ENCODE measurements around the gene TMEM150A. TPM values are rescaled to one million over a fixed set of nuclear protein-coding genes. Genes with fewer than 3 reads are reported as not detected.

Gene TMEM150A
- total and polyA plus RNA-seq, 9 donors: 7.0 to 27.1 (median 17.8) TPM

GRCh38 chr2:85549826-85550225 lies 52.7 kb downstream of the TMEM150A start:
- intact Hi-C loops (cut with DNase I): loop anchor here in 2 of 4 donors (5.0 to 10.0 kb wide), 2 partner anchors 128 to 415 kb away; partner anchors contain the start of gene TCF7L1 (in 1 of the 2)
- no peaks in the 10 kb centered on the region for H3K36me3 ChIP-seq
- DNase-seq: no peak

DNA sequence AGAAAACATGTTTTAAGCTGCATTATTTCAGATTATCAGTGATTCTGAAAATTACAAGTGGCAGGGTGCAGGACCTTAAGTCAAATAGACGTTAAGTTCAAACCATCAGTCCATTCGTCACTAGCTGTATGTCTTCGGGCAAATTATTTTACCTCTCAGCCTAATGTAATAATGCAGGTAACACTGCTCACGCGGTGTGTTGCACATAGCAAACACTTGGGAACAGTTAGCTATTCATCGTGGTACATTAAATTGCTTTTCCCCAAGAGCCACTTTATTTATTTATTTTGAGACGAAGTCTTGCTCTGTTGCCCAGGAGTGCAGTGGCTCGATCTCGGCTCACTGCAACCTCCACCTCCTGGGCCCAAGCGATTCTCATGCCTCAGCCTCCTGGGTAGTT lies 53.4 kb downstream of the TMEM150A start:
- no peaks in the 10 kb centered on the region for H3K27me3 ChIP-seq
- 85 to 90% (median 89%) methylated on average over 10 of the region's 10 CpGs for WGBS, 3 donors
- H3K36me3 ChIP-seq: no peaks in the 10 kb centered on the region
- no peak overlapping the region for H3K27ac ChIP-seq
- TF ChIP-seq, protein P1, sequence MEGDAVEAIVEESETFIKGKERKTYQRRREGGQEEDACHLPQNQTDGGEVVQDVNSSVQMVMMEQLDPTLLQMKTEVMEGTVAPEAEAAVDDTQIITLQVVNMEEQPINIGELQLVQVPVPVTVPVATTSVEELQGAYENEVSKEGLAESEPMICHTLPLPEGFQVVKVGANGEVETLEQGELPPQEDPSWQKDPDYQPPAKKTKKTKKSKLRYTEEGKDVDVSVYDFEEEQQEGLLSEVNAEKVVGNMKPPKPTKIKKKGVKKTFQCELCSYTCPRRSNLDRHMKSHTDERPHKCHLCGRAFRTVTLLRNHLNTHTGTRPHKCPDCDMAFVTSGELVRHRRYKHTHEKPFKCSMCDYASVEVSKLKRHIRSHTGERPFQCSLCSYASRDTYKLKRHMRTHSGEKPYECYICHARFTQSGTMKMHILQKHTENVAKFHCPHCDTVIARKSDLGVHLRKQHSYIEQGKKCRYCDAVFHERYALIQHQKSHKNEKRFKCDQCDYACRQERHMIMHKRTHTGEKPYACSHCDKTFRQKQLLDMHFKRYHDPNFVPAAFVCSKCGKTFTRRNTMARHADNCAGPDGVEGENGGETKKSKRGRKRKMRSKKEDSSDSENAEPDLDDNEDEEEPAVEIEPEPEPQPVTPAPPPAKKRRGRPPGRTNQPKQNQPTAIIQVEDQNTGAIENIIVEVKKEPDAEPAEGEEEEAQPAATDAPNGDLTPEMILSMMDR (IDR thresholded peaks at IDR 0.05): no peak
- TF ChIP-seq EP300 (IDR thresholded peaks at IDR 0.05) (no peak), POLR2A (IDR thresholded peaks at IDR 0.05) (no peak)
- no peaks in the 10 kb centered on the region for H3K9me3 ChIP-seq
- H3K4me1 ChIP-seq (ENCODE audit: insufficient read depth): no peaks in the 10 kb centered on the region
- H3K4me3 ChIP-seq: no peak overlapping the region
- intact Hi-C loops (cut with DNase I): no loop called here
- DNase-seq: no peak

More at GRCh38 chr2:85549826-85550225, 52.7 kb downstream of the TMEM150A start:
- WGBS, 3 donors: 32 to 50% (median 39%) methylated on average over 4 of the region's 4 CpGs
- Histone ChIP-seq H3K4me3 (no peak overlapping the region), H3K9me3 (no peaks in the 10 kb centered on the region), H3K4me1 (ENCODE audit: insufficient read depth) (no peaks in the 10 kb centered on the region), H3K27me3 (no peaks in the 10 kb centered on the region), H3K27ac (no peak overlapping the region)
- TF ChIP-seq POLR2A (IDR thresholded peaks at IDR 0.05): no peak
- TF ChIP-seq, protein P1 (IDR thresholded peaks at IDR 0.05): no peak
- no peak for TF ChIP-seq EP300 (IDR thresholded peaks at IDR 0.05)

DNA sequence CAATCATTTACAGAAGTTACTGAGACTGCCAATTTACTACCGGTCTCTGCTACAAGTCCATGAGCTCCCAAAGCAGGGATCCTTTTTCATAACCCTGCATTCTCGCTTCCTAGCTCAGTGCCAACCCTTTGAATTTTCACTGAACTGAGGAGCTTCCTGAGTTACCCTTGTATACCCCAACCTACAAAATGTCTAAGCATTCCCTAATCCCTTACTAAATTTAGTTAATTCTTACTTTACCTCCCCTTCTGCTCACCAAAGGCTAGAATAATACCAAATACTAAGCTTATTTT lies 53.9 kb downstream of the TMEM150A start:
- no peaks in the 10 kb centered on the region for H3K36me3 ChIP-seq
- no peak for DNase-seq
- H3K27ac ChIP-seq: no peak overlapping the region
- no peak overlapping the region for H3K4me3 ChIP-seq
- intact Hi-C loops (cut with DNase I): no loop called here
- H3K4me1 ChIP-seq (ENCODE audit: insufficient read depth): no peaks in the 10 kb centered on the region
- no peaks in the 10 kb centered on the region for H3K9me3 ChIP-seq
- 38 to 50% (median 47%) methylated on average over 2 of the region's 2 CpGs for WGBS, 3 donors
- no peaks in the 10 kb centered on the region for H3K27me3 ChIP-seq
- TF ChIP-seq, protein P1 (IDR thresholded peaks at IDR 0.05): no peak
- TF ChIP-seq EP300 (IDR thresholded peaks at IDR 0.05) (no peak), POLR2A (IDR thresholded peaks at IDR 0.05) (no peak)

Small RNA genes within 50 kb of the gene (small RNA-seq; reads per million reads assigned to genes)
- not detected for gene RN7SL126P

Other genes with a start within 250 kb of the TMEM150A start
- gene RETSAT, start 248.2 kb downstream of the TMEM150A start, total RNA-seq: 10 to 100 TPM; 13.4 to 29.4 (median 25.1) TPM
- gene RETSAT, start 248.2 kb downstream of the TMEM150A start, polyA plus RNA-seq: 10 to 100 TPM; 16.2 to 24.8 TPM
- gene ELMOD3, start 247.9 kb downstream of the TMEM150A start, total RNA-seq: 10 to 100 TPM; 13.0 to 23.0 (median 15.2) TPM
- gene ELMOD3, start 247.9 kb downstream of the TMEM150A start, polyA plus RNA-seq: 10 to 100 TPM; 17.6 to 21.6 TPM
- 10 to 100 TPM in 6 of 7 donors, 1 to 10 TPM in 1; 6.8 to 97.8 (median 23.6) TPM for gene CAPG, start 192.3 kb downstream of the TMEM150A start, total RNA-seq
- 10 to 100 TPM in 1 of 2 donors, 1 to 10 TPM in 1; 9.8 to 12.3 TPM for gene CAPG, start 192.3 kb downstream of the TMEM150A start, polyA plus RNA-seq
- 1 to 10 TPM in 1 of 7 donors, under 1 TPM in 2, not detected in 4; 0.35 to 1.9 (median 0.48) TPM for gene SH2D6, start 184.0 kb downstream of the TMEM150A start, total RNA-seq
- gene SH2D6, start 184.0 kb downstream of the TMEM150A start, polyA plus RNA-seq: under 1 TPM in 1 of 2 donors, not detected in 1; 0.12 TPM
- gene MAT2A, start 63.5 kb downstream of the TMEM150A start, total RNA-seq: 100 to 1,000 TPM; 128 to 766 (median 228) TPM
- 100 to 1,000 TPM in 1 of 2 donors, 10 to 100 TPM in 1; 70.8 to 224 TPM for gene MAT2A, start 63.5 kb downstream of the TMEM150A start, polyA plus RNA-seq
- gene GGCX, start 41.2 kb downstream of the TMEM150A start, total RNA-seq: 10 to 100 TPM; 23.8 to 35.5 (median 33.9) TPM
- 10 to 100 TPM; 14.2 to 33.3 TPM for gene GGCX, start 41.2 kb downstream of the TMEM150A start, polyA plus RNA-seq
- gene VAMP8, start 25.1 kb downstream of the TMEM150A start, total RNA-seq: 10 to 100 TPM in 5 of 7 donors, 1 to 10 TPM in 2; 5.9 to 58.4 (median 14.0) TPM
- 10 to 100 TPM; 25.5 to 54.3 TPM for gene VAMP8, start 25.1 kb downstream of the TMEM150A start, polyA plus RNA-seq
- 10 to 100 TPM; 25.6 to 59.1 (median 48.5) TPM for gene VAMP5, start 18.3 kb downstream of the TMEM150A start, total RNA-seq
- gene VAMP5, start 18.3 kb downstream of the TMEM150A start, polyA plus RNA-seq: 10 to 100 TPM; 35.7 to 99.5 TPM
- gene RNF181, start 7.0 kb downstream of the TMEM150A start, total RNA-seq: 100 to 1,000 TPM in 1 of 7 donors, 10 to 100 TPM in 6; 61.1 to 108 (median 93.3) TPM
- 100 to 1,000 TPM; 123 to 148 TPM for gene RNF181, start 7.0 kb downstream of the TMEM150A start, polyA plus RNA-seq
- 10 to 100 TPM; 14.6 to 45.4 (median 35.5) TPM for gene C2orf68, start 9.4 kb upstream of the TMEM150A start, total RNA-seq
- 10 to 100 TPM; 22.1 to 31.5 TPM for gene C2orf68, start 9.4 kb upstream of the TMEM150A start, polyA plus RNA-seq
- gene USP39, start 13.5 kb upstream of the TMEM150A start, total RNA-seq: 10 to 100 TPM; 37.6 to 60.0 (median 42.2) TPM
- gene USP39, start 13.5 kb upstream of the TMEM150A start, polyA plus RNA-seq: 10 to 100 TPM; 37.6 to 52.6 TPM
- gene SFTPB, start 65.5 kb upstream of the TMEM150A start, total RNA-seq: 10 to 100 TPM in 1 of 7 donors, 1 to 10 TPM in 3, under 1 TPM in 2, not detected in 1; 0.27 to 15.4 (median 1.1) TPM
- gene SFTPB, start 65.5 kb upstream of the TMEM150A start, polyA plus RNA-seq: under 1 TPM in 1 of 2 donors, not detected in 1; 0.97 TPM
- 1 to 10 TPM in 5 of 7 donors, under 1 TPM in 2; 0.46 to 5.1 (median 1.1) TPM for gene GNLY, start 91.7 kb upstream of the TMEM150A start, total RNA-seq
- gene GNLY, start 91.7 kb upstream of the TMEM150A start, polyA plus RNA-seq: 10 to 100 TPM in 1 of 2 donors, under 1 TPM in 1; 0.67 to 10.8 TPM
- 10 to 100 TPM; 10.7 to 37.7 (median 29.6) TPM for gene ATOH8, start 151.3 kb upstream of the TMEM150A start, total RNA-seq
- gene ATOH8, start 151.3 kb upstream of the TMEM150A start, polyA plus RNA-seq: 10 to 100 TPM in 1 of 2 donors, 1 to 10 TPM in 1; 9.4 to 37.3 TPM